Thoracic aorta (tissue), 2 donors: Measurements from ENCODE around the gene MYRF. TPM values are rescaled to one million over a fixed set of nuclear protein-coding genes. Genes with fewer than 3 reads are reported as not detected.

Experiments used
- ATAC-seq: fragments of 150-250 bp; one replicate; pipeline ENCODE4 v1.8.0; 2017; ENCODE audit warnings: low read depth; ENCODE audit not compliant: insufficient number of reproducible peaks, low FRiP score
- DNase-seq: peaks from one replicate; pipeline ENCODE4 v3.0.0-alpha.2; 2020; ENCODE audit warnings: low spot score
- H3K27ac ChIP-seq, 2 donors: fragments of 200-600 bp; sonication (generic); 1 replicate in 1 of 2; 2 replicates in 1 of 2; pipeline ENCODE4 v1.5.1; 2016; ENCODE audit warnings: mild to moderate bottlenecking in 2 of 2, moderate library complexity in 2 of 2
- H3K27me3 ChIP-seq: fragments of 200-600 bp; sonication (generic); replicated peaks from 2 replicates; pipeline ENCODE4 v1.6.0; 2016; ENCODE audit warnings: mild to moderate bottlenecking; ENCODE audit not compliant: insufficient read depth
- H3K36me3 ChIP-seq: fragments of 200-600 bp; sonication (generic); one replicate; pipeline ENCODE4 v1.5.1; 2016
- H3K4me1 ChIP-seq, 2 donors: fragments of 200-600 bp; sonication (generic); 1 replicate in 1 of 2; 2 replicates in 1 of 2; pipeline versions ENCODE4 v1.5.1 to v1.6.0; 2016; ENCODE audit warnings: low read depth in 2 of 2, mild to moderate bottlenecking in 1 of 2; ENCODE audit not compliant: control insufficient read depth in 1 of 2
- H3K4me3 ChIP-seq: fragments of 200-600 bp; sonication (generic); 2 replicates; pipeline ENCODE4 v1.5.1; 2016; ENCODE audit warnings: mild to moderate bottlenecking
- H3K9me3 ChIP-seq: fragments of 200-600 bp; sonication (generic); 2 replicates; pipeline ENCODE4 v1.5.1; 2016
- CTCF ChIP-seq: fragments of 200-600 bp; sonication (generic); IDR thresholded peaks from one replicate; pipeline ENCODE4 v1.5.1; 2019; ENCODE audit warnings: antibody characterized with exemption
- total RNA-seq, 2 donors: library from RNA; depleted of rRNA; stranded (reverse); fragments of >200 nt; gene quantifications; one replicate each; pipeline versions ENCODE4 v1.1.0 to v1.2.3, GENCODE V29; 2016

MYRF gene
- total RNA-seq, 2 donors from 2014 or later = 5.1 TPM; not detected in 1

GRCh38 chr11:61791737-61792309, 39.4 kb downstream of the MYRF start:
- no peaks in the 10 kb centered on the region for H3K9me3 ChIP-seq
- peak overlapping the region; percentile 87 to 96 for H3K27ac ChIP-seq
- peaks cover 14 to 22% of the 10 kb centered on the region in 2 donors for H3K4me1 ChIP-seq
- H3K27me3 ChIP-seq = no peaks in the 10 kb centered on the region
- DNase-seq = peak; percentile 54
- no peak for TF ChIP-seq CTCF
- H3K36me3 ChIP-seq = peaks cover 37% of the 10 kb centered on the region
- ATAC-seq = no peak
- peak overlapping the region; percentile 83 for H3K4me3 ChIP-seq

GRCh38 chr11:61792310-61793082, 40.1 kb downstream of the MYRF start, which contains the start of the genes FEN1 and TMEM258:
Gene FEN1, plus strand, starts transcription at chr11:61792911. Its CDS starts 2,451 bp downstream, at chr11:61795362.
Gene TMEM258, minus strand, starts transcription at chr11:61792599. Its CDS starts 41 bp downstream, at chr11:61792558.
- H3K4me1 ChIP-seq = peaks cover 14 to 24% of the 10 kb centered on the region in 2 donors
- DNase-seq = peak; percentile 61
- TF ChIP-seq CTCF = peak; percentile 30
- no peaks in the 10 kb centered on the region for H3K27me3 ChIP-seq
- H3K36me3 ChIP-seq = peaks cover 32% of the 10 kb centered on the region
- H3K9me3 ChIP-seq = no peaks in the 10 kb centered on the region
- peak within 1 kb of the TSS; percentile 83 for H3K4me3 ChIP-seq
- peak; percentile 84 for ATAC-seq
- peak within 1 kb of the TSS; percentile 87 to 96 for H3K27ac ChIP-seq

GRCh38 chr11:61793083-61793828, 40.8 kb downstream of the MYRF start:
- no peak for ATAC-seq
- Histone ChIP-seq H3K27me3 (no peaks in the 10 kb centered on the region), H3K4me1 (peaks cover 14 to 30% of the 10 kb centered on the region in 2 donors), H3K27ac (peak overlapping the region; percentile 87 to 96), H3K9me3 (no peaks in the 10 kb centered on the region), H3K36me3 (peaks cover 25% of the 10 kb centered on the region), H3K4me3 (peak overlapping the region; percentile 83)
- no peak for DNase-seq
- no peak for TF ChIP-seq CTCF

- no peak for DNase-seq
- no peak for ATAC-seq
- Histone ChIP-seq H3K4me3 (no peak overlapping the region), H3K4me1 (peaks cover 14 to 30% of the 10 kb centered on the region in 2 donors), H3K27ac (no peak overlapping the region), H3K27me3 (no peaks in the 10 kb centered on the region), H3K9me3 (no peaks in the 10 kb centered on the region), H3K36me3 (peaks cover 20% of the 10 kb centered on the region)
- no peak for TF ChIP-seq CTCF
These were observed 41.4 kb downstream of the MYRF start for GRCh38 chr11:61793829-61794204.

- DNase-seq = no peak
- H3K27me3 ChIP-seq = no peaks in the 10 kb centered on the region
- H3K4me3 ChIP-seq = no peak overlapping the region
- H3K36me3 ChIP-seq = peaks cover 12% of the 10 kb centered on the region
- no peaks in the 10 kb centered on the region for H3K9me3 ChIP-seq
- peaks cover 14 to 30% of the 10 kb centered on the region in 2 donors for H3K4me1 ChIP-seq
- no peak for ATAC-seq
- H3K27ac ChIP-seq = no peak overlapping the region
- TF ChIP-seq CTCF = no peak
These were observed 42.1 kb downstream of the MYRF start for GRCh38 chr11:61794579-61794978.
